GM21528 (cell line): Measurements from ENCODE around the gene PLBD1.

Experiments
- ATAC-seq: cut with Tn5 transposase; IDR thresholded peaks from one replicate; pipeline ENCODE4 v1.9.1; 2021; ENCODE audit warnings: mild to moderate bottlenecking, moderate library complexity; ENCODE audit not compliant: unreplicated experiment, low FRiP score

The PLBD1 gene

GRCh38 chr12:14567351-14568162, at the start of gene PLBD1:
PLBD1 (minus strand) TSS chr12:14567883; CDS start chr12:14567696, 187 bp downstream.
- peak; percentile 67 for ATAC-seq

GRCh38 chr12:14614704-14615121, 47.0 kb upstream of the PLBD1 start:
- ATAC-seq: peak; percentile 46

- ATAC-seq: peak; percentile 96
Measured at GRCh38 chr12:14613718-14614117, 46.0 kb upstream of the PLBD1 start.

GRCh38 chr12:14612898-14613445, 45.3 kb upstream of the PLBD1 start:
- ATAC-seq: no peak

- ATAC-seq: no peak
Measured at GRCh38 chr12:14612250-14612649, 44.6 kb upstream of the PLBD1 start.

GRCh38 chr12:14611640-14612203, 44.0 kb upstream of the PLBD1 start:
- no peak for ATAC-seq

- ATAC-seq: no peak
Measured at GRCh38 chr12:14607568-14607967, 39.9 kb upstream of the PLBD1 start.

GRCh38 chr12:14605401-14605989, 37.8 kb upstream of the PLBD1 start:
- ATAC-seq: no peak

GRCh38 chr12:14601692-14602478, 34.2 kb upstream of the PLBD1 start:
- ATAC-seq: no peak

GRCh38 chr12:14597480-14597879, 29.8 kb upstream of the PLBD1 start:
- no peak for ATAC-seq

- ATAC-seq: no peak
Measured at GRCh38 chr12:14591719-14592118, 24.0 kb upstream of the PLBD1 start.

- no peak for ATAC-seq
Measured at GRCh38 chr12:14589169-14590004, 21.7 kb upstream of the PLBD1 start.

GRCh38 chr12:14588571-14588970, 20.9 kb upstream of the PLBD1 start:
- ATAC-seq: no peak

- no peak for ATAC-seq
Measured at GRCh38 chr12:14578646-14579045, 11.0 kb upstream of the PLBD1 start.

- ATAC-seq: no peak
Measured at GRCh38 chr12:14577344-14577743, 9.7 kb upstream of the PLBD1 start.

- ATAC-seq: no peak
Measured at GRCh38 chr12:14576896-14577295, 9.2 kb upstream of the PLBD1 start.

- no peak for ATAC-seq
Measured at GRCh38 chr12:14575585-14575984, 7.9 kb upstream of the PLBD1 start.

- ATAC-seq: no peak
Measured at GRCh38 chr12:14573118-14573517, 5.4 kb upstream of the PLBD1 start.

- no peak for ATAC-seq
Measured at GRCh38 chr12:14572401-14572800, 4.7 kb upstream of the PLBD1 start.

GRCh38 chr12:14571779-14572178, 4.1 kb upstream of the PLBD1 start:
- ATAC-seq: no peak
